GM18873 (cell line): ENCODE data around the gene ZNF736.

ENCODE experiments used
- ATAC-seq: cut with Tn5 transposase; IDR thresholded peaks from one replicate; pipeline ENCODE4 v1.9.1; 2021; ENCODE audit warnings: mild to moderate bottlenecking, moderate library complexity, moderate number of reproducible peaks; ENCODE audit not compliant: unreplicated experiment, low FRiP score

The ZNF736 gene

GRCh38 chr7:64400401-64400800 is 86.6 kb downstream of the ZNF736 start:
- ATAC-seq, result no peak
